GM23338 (cell line): ENCODE results near the gene CDH15. TPM values are rescaled to one million over a fixed set of nuclear protein-coding genes. Genes with fewer than 3 reads are reported as not detected.

Experiments used
- ATAC-seq: fragments of 200-7000 bp; cut with Tn5 transposase; 3 replicates; pipeline ENCODE4 v1.9.1; 2020
- DNase-seq: peaks from one replicate; pipeline ENCODE4 v3.0.0-alpha.2; 2015; ENCODE audit warnings: low spot score
- H2AFZ ChIP-seq: fragments of 200-600 bp; sonication (generic); 2 replicates; pipeline ENCODE4 v1.8.0; 2016; ENCODE audit warnings: antibody characterized with exemption, mild to moderate bottlenecking, moderate library complexity
- H3F3A ChIP-seq: fragments of 200-600 bp; sonication (generic); replicated peaks from 2 replicates; pipeline ENCODE4 v1.8.0; 2017; ENCODE audit warnings: antibody characterized with exemption, mixed run types, low read depth
- H3K27ac ChIP-seq: fragments of 200-600 bp; sonication (generic); 2 replicates; pipeline ENCODE4 v1.6.1; 2016; ENCODE audit warnings: low read depth
- H3K27me3 ChIP-seq: fragments of 200-600 bp; sonication (generic); 2 replicates; pipeline ENCODE4 v1.8.0; 2016; ENCODE audit warnings: mild to moderate bottlenecking, mixed run types, moderate library complexity; ENCODE audit not compliant: insufficient read depth
- H3K36me3 ChIP-seq: fragments of 200-600 bp; sonication (generic); 2 replicates; pipeline ENCODE4 v1.8.0; 2016; ENCODE audit warnings: mild to moderate bottlenecking; ENCODE audit not compliant: insufficient read depth
- H3K4me1 ChIP-seq: fragments of 200-600 bp; sonication (generic); 2 replicates; pipeline ENCODE4 v1.8.0; 2016; ENCODE audit warnings: mild to moderate bottlenecking, moderate library complexity; ENCODE audit not compliant: insufficient read depth
- H3K4me2 ChIP-seq: fragments of 200-600 bp; sonication (generic); 2 replicates; pipeline ENCODE4 v1.7.1; 2017; ENCODE audit warnings: mixed run types
- H3K4me3 ChIP-seq: fragments of 200-600 bp; sonication (generic); 2 replicates; pipeline ENCODE4 v1.6.1; 2016; ENCODE audit warnings: mixed run types
- H3K79me2 ChIP-seq: fragments of 200-600 bp; sonication (generic); replicated peaks from 2 replicates; pipeline ENCODE4 v1.8.0; 2017; ENCODE audit warnings: mild to moderate bottlenecking; ENCODE audit not compliant: insufficient read depth
- H3K9me2 ChIP-seq: fragments of 200-600 bp; sonication (generic); 2 replicates; pipeline ENCODE4 v1.8.0; 2017; ENCODE audit not compliant: insufficient read depth
- H4K20me1 ChIP-seq: fragments of 200-600 bp; sonication (generic); replicated peaks from 2 replicates; pipeline ENCODE4 v1.8.0; 2017; ENCODE audit warnings: mild to moderate bottlenecking; ENCODE audit not compliant: insufficient read depth
- H3K27ac Mint-ChIP-seq: 2 replicates; pipeline ENCODE4 v1.8.0; 2020; ENCODE audit warnings: inconsistent platforms, mild to moderate bottlenecking, moderate library complexity, mixed read lengths
- H3K27me3 Mint-ChIP-seq: 3 replicates; pipeline ENCODE4 v1.8.0; 2022; ENCODE audit warnings: low read depth, mild to moderate bottlenecking, moderate library complexity, mixed read lengths, inconsistent platforms; ENCODE audit not compliant: insufficient read depth, poor library complexity
- H3K36me3 Mint-ChIP-seq: 3 replicates; pipeline ENCODE4 v1.8.0; 2021; ENCODE audit warnings: low read depth, mild to moderate bottlenecking, inconsistent platforms, moderate library complexity, mixed read lengths
- H3K4me1 Mint-ChIP-seq: 3 replicates; pipeline ENCODE4 v1.8.0; 2020; ENCODE audit warnings: mild to moderate bottlenecking, inconsistent platforms, mixed read lengths
- H3K4me3 Mint-ChIP-seq: 3 replicates; pipeline ENCODE4 v1.8.0; 2021; ENCODE audit warnings: moderate library complexity, mild to moderate bottlenecking, inconsistent platforms, mixed read lengths
- H3K9me3 Mint-ChIP-seq: 3 replicates; pipeline ENCODE4 v1.8.0; 2020; ENCODE audit warnings: moderate library complexity, mild to moderate bottlenecking, inconsistent platforms, mixed read lengths
- CREB1 ChIP-seq: fragments of 250-450 bp; sonication (Bioruptor Pico); IDR thresholded peaks from 2 replicates; pipeline ENCODE4 v1.5.0; 2020; ENCODE audit warnings: low read depth, mild to moderate bottlenecking, moderate library complexity
- CTCF ChIP-seq, 2 experiments: fragments of 200-600 bp in 1 of 2; sonication (generic) in 1 of 2; conservative IDR thresholded peaks; 2 replicates each; pipeline versions ENCODE4 v1.5.1 to v1.6.1; 2016 to 2017; ENCODE audit warnings: antibody characterized with exemption in 2 of 2, low read depth in 2 of 2, mild to moderate bottlenecking in 2 of 2, moderate library complexity in 1 of 2
- EZH2 ChIP-seq: fragments of 200-600 bp; sonication (generic); IDR thresholded peaks from one replicate; pipeline ENCODE4 v1.8.0; 2017; ENCODE audit warnings: antibody characterized with exemption, mild to moderate bottlenecking, low read depth; ENCODE audit not compliant: unreplicated experiment
- NANOG ChIP-seq: IDR thresholded peaks from 2 replicates; pipeline ENCODE4 v1.6.1; 2016; ENCODE audit warnings: antibody characterized with exemption, borderline replicate concordance
- REST ChIP-seq: IDR thresholded peaks from one replicate; pipeline ENCODE4 v1.6.1; 2018; ENCODE audit warnings: antibody characterized with exemption; ENCODE audit not compliant: unreplicated experiment
- ZNF114 ChIP-seq: fragments of 250-450 bp; sonication (Bioruptor Pico); IDR thresholded peaks from 2 replicates; pipeline ENCODE4 v1.5.0; 2020; ENCODE audit warnings: mild to moderate bottlenecking, moderate library complexity
- ZNF331 ChIP-seq: fragments of 250-450 bp; sonication (Bioruptor Pico); IDR thresholded peaks from 2 replicates; pipeline ENCODE4 v1.5.0; 2020; ENCODE audit warnings: low read depth, mild to moderate bottlenecking, moderate library complexity
- ZNF462 ChIP-seq: fragments of 250-450 bp; sonication (Bioruptor Pico); IDR thresholded peaks from 2 replicates; pipeline ENCODE4 v1.5.0; 2020; ENCODE audit warnings: mild to moderate bottlenecking, moderate library complexity
- polyA plus RNA-seq: library from polyadenylated mRNA; unstranded; fragments of >200 nt; fragmentation: Nextera tagmentation; extraction: Ambion mirVana; gene quantifications from 2 replicates; pipeline ENCODE4 v1.2.1, GENCODE V29; 2016
- total RNA-seq: library from RNA; depleted of rRNA; stranded (reverse); fragments of >200 nt; shearing (Covaris generic); gene quantifications from 2 replicates; pipeline ENCODE4 v1.2.3, GENCODE V29; 2014

The CDH15 gene
- total and polyA plus RNA-seq, 2 experiments from 2014 or later = 0.61 to 1.0 TPM

- Histone ChIP-seq H3K27ac (no peak overlapping the region), H3K79me2 (no peaks in the 10 kb centered on the region), H3K4me2 (no peak overlapping the region), H3K27me3 (no peaks in the 10 kb centered on the region), H3K36me3 (no peaks in the 10 kb centered on the region), H3F3A (peaks cover 17% of the 10 kb centered on the region), H4K20me1 (no peaks in the 10 kb centered on the region), H3K4me3 (no peak overlapping the region), H3K4me1 (no peaks in the 10 kb centered on the region), H3K9me2 (0 out of 2 replicates have a peak, but pooled peaks cover 6% of the 10 kb centered on the region), H2AFZ (no peak overlapping the region)
- H3K27me3 Mint-ChIP-seq = peaks cover 22% of the 10 kb centered on the region
- H3K36me3 Mint-ChIP-seq = peaks cover 24% of the 10 kb centered on the region
- peaks cover 21% of the 10 kb centered on the region for H3K9me3 Mint-ChIP-seq
- ATAC-seq (no peak), DNase-seq (no peak)
- peaks cover 2% of the 10 kb centered on the region; the same call in 1 of the 3 replicates for H3K4me1 Mint-ChIP-seq
- TF ChIP-seq CTCF (conservative IDR thresholded peaks at IDR 0.05; ENCODE audit: low read depth in 2 of 2) = no peak
- no peak for TF ChIP-seq NANOG
- no peak for TF ChIP-seq CREB1 (CRISPR knock-in tag)
- no peak for TF ChIP-seq REST
- TF ChIP-seq EZH2 = no peak
- TF ChIP-seq ZNF462 (CRISPR knock-in tag) = no peak
- TF ChIP-seq ZNF114 (CRISPR knock-in tag) = no peak
- no peak for TF ChIP-seq ZNF331 (CRISPR knock-in tag)
- H3K27ac Mint-ChIP-seq = 0 out of 2 replicates have a peak overlapping the region, but pooled peaks have one; percentile 52
- no peak overlapping the region for H3K4me3 Mint-ChIP-seq
These were observed 16.3 kb upstream of the CDH15 start for GRCh38 chr16:89155184-89155679.
